ENCODE measurements around the gene HPCAL1.

- no peak for TF ChIP-seq CTCF (IDR thresholded peaks at IDR 0.05)
- no peak for TF ChIP-seq POLR2A (IDR thresholded peaks at IDR 0.05)
- TF ChIP-seq POLR2AphosphoS5 (IDR thresholded peaks at IDR 0.05): no peak
These were observed 6.6 kb downstream of the HPCAL1 start for GRCh38 chr2:10309286-10309685.

Data from prostate gland (tissue), 2 donors.